Measurements from ENCODE around the gene PCDHGB5.

The PCDHGB5 gene

DNA sequence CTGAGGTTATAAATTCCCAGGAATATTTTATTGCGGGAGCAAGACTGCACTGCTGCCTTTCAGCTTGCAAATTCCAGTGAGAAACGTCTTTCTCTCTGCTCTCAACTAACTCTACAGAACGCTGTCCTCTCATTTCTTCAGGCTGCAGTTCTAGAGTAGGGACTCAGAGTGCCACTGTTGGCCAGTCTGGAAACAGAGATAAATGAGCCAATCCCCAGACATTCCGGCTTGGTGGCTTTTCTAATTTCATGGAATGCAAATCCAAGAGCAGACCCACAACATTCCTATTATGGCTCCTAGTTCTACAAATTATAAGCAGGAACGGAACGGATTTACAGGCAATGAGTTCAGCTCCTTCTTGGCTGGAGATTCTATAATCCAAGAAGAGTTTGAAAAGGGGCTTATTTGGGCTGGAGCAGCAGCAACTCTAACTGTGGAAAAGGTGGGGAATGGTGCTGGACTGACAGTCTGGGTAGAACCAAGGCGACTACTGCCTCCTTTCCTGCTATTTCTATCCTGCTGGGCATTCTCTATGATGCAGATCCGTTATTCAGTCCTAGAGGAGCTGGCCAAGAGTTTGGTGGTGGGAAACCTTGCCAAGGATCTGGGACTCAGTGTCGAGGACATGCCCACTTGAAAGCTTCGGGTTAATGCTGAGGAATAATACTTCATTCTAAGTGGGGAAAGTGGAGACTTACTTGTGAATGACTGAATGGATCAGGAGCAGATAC, 41.8 kb downstream of the PCDHGB5 start:
- H3K36me3 ChIP-seq (ENCODE audit: control insufficient read depth, low read depth, low read length): no peaks in the 10 kb centered on the region
- H3K4me1 ChIP-seq (ENCODE audit: control insufficient read depth, low read depth, low read length): no peaks in the 10 kb centered on the region
- no peaks in the 10 kb centered on the region for H3K27me3 ChIP-seq (ENCODE audit: control insufficient read depth, insufficient read depth, low read length)
- no peak overlapping the region for H3K27ac ChIP-seq (ENCODE audit: low read length)
- H3K4me3 ChIP-seq (ENCODE audit: low read length): no peak overlapping the region
- H3K9me3 ChIP-seq (ENCODE audit: control insufficient read depth, low read depth, low read length): no peaks in the 10 kb centered on the region
- no peak overlapping the region for H3K9ac ChIP-seq (ENCODE audit: low read length)

DNA sequence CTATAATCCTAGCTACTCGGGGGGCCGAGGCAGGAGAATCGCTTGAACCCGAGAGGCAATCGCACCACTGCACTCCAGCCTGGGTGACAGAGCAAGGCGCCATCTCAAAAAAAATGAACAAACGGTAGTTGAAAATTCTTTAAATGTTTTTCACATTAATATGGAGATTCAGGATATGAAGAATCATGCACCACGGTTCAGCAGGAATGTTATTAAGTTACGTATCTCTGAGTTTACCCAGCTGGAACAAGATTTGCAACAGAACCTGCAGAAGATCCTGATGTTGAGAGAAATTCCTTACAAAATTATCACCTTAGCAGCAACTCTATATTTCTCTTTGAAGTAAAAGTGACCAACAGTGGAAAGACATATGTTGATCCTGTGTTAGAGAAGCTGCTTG, 42.6 kb downstream of the PCDHGB5 start:
- H3K4me3 ChIP-seq (ENCODE audit: low read length): no peak overlapping the region

DNA sequence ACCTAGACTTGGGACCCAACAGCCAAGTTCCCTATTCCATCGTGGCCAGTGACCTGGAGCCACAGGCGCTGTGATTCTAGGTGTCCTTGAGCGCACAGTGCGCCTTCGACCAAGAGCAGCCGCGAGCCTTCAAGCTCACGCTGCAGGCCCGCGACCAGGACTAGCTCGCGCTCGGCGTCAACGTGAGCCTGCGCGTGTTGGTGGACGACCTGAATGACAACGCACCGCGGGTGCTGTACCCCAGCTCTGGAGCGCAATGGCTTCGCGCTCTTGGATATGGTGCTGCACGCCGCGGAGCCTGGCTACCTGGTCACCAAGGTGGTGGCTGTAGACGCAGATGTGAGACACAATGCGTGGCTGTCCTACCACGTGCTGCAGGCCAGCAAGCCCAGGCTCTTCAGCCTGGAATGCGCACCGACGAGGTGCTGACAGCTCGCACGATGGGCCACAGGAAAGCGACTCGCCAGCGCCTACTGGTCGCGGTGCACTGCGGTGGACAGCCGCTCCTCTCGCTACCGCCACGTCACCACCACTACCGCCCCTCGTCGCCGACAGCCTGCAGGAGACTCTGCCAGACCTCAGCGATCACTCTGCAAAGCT, 43.9 kb downstream of the PCDHGB5 start:
- H3K4me3 ChIP-seq (ENCODE audit: low read length): no peak overlapping the region
- no peak overlapping the region for H3K9ac ChIP-seq (ENCODE audit: low read length)
- no peaks in the 10 kb centered on the region for H3K36me3 ChIP-seq (ENCODE audit: control insufficient read depth, low read depth, low read length)
- no peaks in the 10 kb centered on the region for H3K27me3 ChIP-seq (ENCODE audit: control insufficient read depth, insufficient read depth, low read length)
- no peaks in the 10 kb centered on the region for H3K4me1 ChIP-seq (ENCODE audit: control insufficient read depth, low read depth, low read length)
- H3K27ac ChIP-seq (ENCODE audit: low read length): no peak overlapping the region
- no peaks in the 10 kb centered on the region for H3K9me3 ChIP-seq (ENCODE audit: control insufficient read depth, low read depth, low read length)

More for the DNA sequence above, 42.6 kb downstream of the PCDHGB5 start:
- no peaks in the 10 kb centered on the region for H3K36me3 ChIP-seq (ENCODE audit: control insufficient read depth, low read depth, low read length)
- no peak overlapping the region for H3K9ac ChIP-seq (ENCODE audit: low read length)
- H3K27me3 ChIP-seq (ENCODE audit: control insufficient read depth, insufficient read depth, low read length): no peaks in the 10 kb centered on the region
- no peaks in the 10 kb centered on the region for H3K9me3 ChIP-seq (ENCODE audit: control insufficient read depth, low read depth, low read length)
- H3K4me1 ChIP-seq (ENCODE audit: control insufficient read depth, low read depth, low read length): no peaks in the 10 kb centered on the region
- H3K27ac ChIP-seq (ENCODE audit: low read length): no peak overlapping the region

Data from iPS-18a (cell line).